Esophagus squamous epithelium (tissue), 5 donors: ENCODE measurements around the gene HLA-DPB1. TPM values are rescaled to one million over a fixed set of nuclear protein-coding genes. Genes with fewer than 3 reads are reported as not detected.

Experiments
- DNase-seq: peaks from one replicate; lab custom pipeline; 2025; lab: John Stamatoyannopoulos, UW
- H3K27ac ChIP-seq, 4 donors: fragments of 200-600 bp; sonication (generic); one replicate each; pipeline ENCODE4 v1.5.1; 2016 to 2019; ENCODE audit warnings: mild to moderate bottlenecking in 1 of 4
- H3K27me3 ChIP-seq, 4 donors: fragments of 200-600 bp; sonication (generic); 1 replicate in 3 of 4; 2 replicates in 1 of 4; pipeline versions ENCODE4 v1.5.1 to v1.6.0; 2017 to 2021; ENCODE audit warnings: antibody characterized with exemption in 1 of 4
- H3K36me3 ChIP-seq, 3 donors: fragments of 200-600 bp; sonication (generic); one replicate each; pipeline ENCODE4 v1.5.1; 2016 to 2019
- H3K4me1 ChIP-seq, 3 donors: fragments of 200-600 bp; sonication (generic); one replicate each; pipeline ENCODE4 v1.5.1; 2017 to 2019
- H3K4me3 ChIP-seq, 4 donors: fragments of 200-600 bp; sonication (generic); 1 replicate in 3 of 4; 2 replicates in 1 of 4; pipeline ENCODE4 v1.5.1; 2016 to 2019; ENCODE audit warnings: mild to moderate bottlenecking in 2 of 4, moderate library complexity in 1 of 4
- H3K9me3 ChIP-seq, 3 donors: fragments of 200-600 bp; sonication (generic); one replicate each; pipeline ENCODE4 v1.5.1; 2016 to 2019
- POLR2A ChIP-seq, 4 donors: fragments of 450-650 bp; IDR thresholded peaks; one replicate each; pipeline ENCODE4 v1.6.1; 2017; ENCODE audit warnings: antibody characterized with exemption in 4 of 4, mild to moderate bottlenecking in 4 of 4, moderate library complexity in 3 of 4
- WGBS, 2 donors: methylation state at CpG; one replicate each; pipeline ENCODE4 v1.1.5; 2018; 5-methylcytosine and 5-hydroxymethylcytosine counted together
- intact Hi-C: fragments of 100-400 bp; cut with DNase I; formaldehyde crosslinking; loops from one replicate; pipeline ENCODE4 v1.15.0; 2022
- total RNA-seq, 4 donors: library from RNA; depleted of rRNA; stranded (reverse); fragments of >200 nt; gene quantifications; one replicate each; pipeline ENCODE4 v1.1.0, GENCODE V29; 2016
- TF ChIP-seq, protein P1 (sequence below), 6 experiments: fragments of 450-650 bp in 4 of 6; fragments of 200-600 bp in 2 of 6; sonication (generic) in 2 of 6; IDR thresholded peaks; one replicate each; pipeline ENCODE4 v1.5.1; 2016 to 2019; ENCODE audit warnings: antibody characterized with exemption in 6 of 6, mild to moderate bottlenecking in 4 of 6, moderate library complexity in 4 of 6
- donor health status: DM: yes; HTN: yes; CAD: no.

HLA-DPB1 gene
- total RNA-seq, 4 donors from 2014 or later = 3.2 to 96.9 (median 45.3) TPM

DNA sequence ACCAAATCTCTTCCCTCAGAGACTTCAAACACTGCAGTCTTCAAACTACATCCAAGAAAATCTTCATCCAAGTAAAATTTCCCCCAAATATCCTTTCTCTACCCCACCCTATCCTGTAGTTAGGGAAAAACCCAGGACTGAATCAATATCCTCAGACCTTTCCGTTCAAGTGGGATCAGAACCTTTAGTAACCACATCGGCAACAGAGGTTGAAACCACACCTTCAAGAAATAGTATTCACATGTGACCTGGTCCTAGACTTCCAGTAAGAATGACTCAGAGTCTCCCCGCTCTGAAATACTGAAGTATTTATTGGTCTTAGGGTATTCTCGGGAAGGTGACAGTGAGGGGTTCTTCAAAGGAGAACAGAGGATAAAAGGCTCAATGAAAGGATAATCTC is 11.1 kb upstream of the HLA-DPB1 start:
- Histone ChIP-seq H3K4me3 (no peak overlapping the region), H3K9me3 (no peaks in the 10 kb centered on the region), H3K36me3 (peaks cover 0 to 21% (median 0%) of the 10 kb centered on the region in 3 donors), H3K4me1 (no peaks in the 10 kb centered on the region), H3K27ac (peak overlapping the region in 2 of 4 donors; percentile 1 to 39), H3K27me3 (no peaks in the 10 kb centered on the region)
- intact Hi-C loops = no loop called here
- no peak for DNase-seq
- WGBS, 2 donors = 62 to 68% methylated on average over 4 of the region's 4 CpGs
- TF ChIP-seq, protein P1, sequence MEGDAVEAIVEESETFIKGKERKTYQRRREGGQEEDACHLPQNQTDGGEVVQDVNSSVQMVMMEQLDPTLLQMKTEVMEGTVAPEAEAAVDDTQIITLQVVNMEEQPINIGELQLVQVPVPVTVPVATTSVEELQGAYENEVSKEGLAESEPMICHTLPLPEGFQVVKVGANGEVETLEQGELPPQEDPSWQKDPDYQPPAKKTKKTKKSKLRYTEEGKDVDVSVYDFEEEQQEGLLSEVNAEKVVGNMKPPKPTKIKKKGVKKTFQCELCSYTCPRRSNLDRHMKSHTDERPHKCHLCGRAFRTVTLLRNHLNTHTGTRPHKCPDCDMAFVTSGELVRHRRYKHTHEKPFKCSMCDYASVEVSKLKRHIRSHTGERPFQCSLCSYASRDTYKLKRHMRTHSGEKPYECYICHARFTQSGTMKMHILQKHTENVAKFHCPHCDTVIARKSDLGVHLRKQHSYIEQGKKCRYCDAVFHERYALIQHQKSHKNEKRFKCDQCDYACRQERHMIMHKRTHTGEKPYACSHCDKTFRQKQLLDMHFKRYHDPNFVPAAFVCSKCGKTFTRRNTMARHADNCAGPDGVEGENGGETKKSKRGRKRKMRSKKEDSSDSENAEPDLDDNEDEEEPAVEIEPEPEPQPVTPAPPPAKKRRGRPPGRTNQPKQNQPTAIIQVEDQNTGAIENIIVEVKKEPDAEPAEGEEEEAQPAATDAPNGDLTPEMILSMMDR (IDR thresholded peaks at IDR 0.05) = no peak
- no peak for TF ChIP-seq POLR2A (IDR thresholded peaks at IDR 0.05)

DNA sequence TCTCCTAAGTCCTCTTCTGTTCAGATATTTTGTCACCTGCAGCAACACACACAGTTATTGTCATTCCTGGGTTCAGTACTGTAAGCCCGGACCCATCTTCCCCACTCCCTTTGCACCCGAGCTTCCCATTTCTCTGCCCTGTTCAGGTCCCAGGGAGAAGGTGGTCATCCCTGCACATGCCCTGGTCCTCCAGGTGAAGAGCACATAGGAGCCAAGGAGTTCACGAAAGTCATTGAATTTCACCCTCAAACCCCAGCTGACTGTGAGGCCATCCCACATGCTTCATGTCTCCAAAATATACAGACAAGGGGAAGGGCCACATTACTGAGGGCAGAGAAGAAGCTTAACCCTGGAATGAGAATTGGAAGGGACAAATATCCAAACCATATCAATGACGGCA is 10.5 kb upstream of the HLA-DPB1 start:
- Histone ChIP-seq H3K4me3 (no peak overlapping the region), H3K4me1 (no peaks in the 10 kb centered on the region), H3K27me3 (no peaks in the 10 kb centered on the region), H3K27ac (peak overlapping the region in 2 of 4 donors; percentile 1 to 39), H3K36me3 (peaks cover 0 to 21% (median 0%) of the 10 kb centered on the region in 3 donors), H3K9me3 (no peaks in the 10 kb centered on the region)
- no peak for DNase-seq
- intact Hi-C loops = no loop called here
- 85 to 90% methylated on average over 4 of the region's 4 CpGs for WGBS, 2 donors
- TF ChIP-seq, protein P1 (IDR thresholded peaks at IDR 0.05) = no peak
- no peak for TF ChIP-seq POLR2A (IDR thresholded peaks at IDR 0.05)

DNA sequence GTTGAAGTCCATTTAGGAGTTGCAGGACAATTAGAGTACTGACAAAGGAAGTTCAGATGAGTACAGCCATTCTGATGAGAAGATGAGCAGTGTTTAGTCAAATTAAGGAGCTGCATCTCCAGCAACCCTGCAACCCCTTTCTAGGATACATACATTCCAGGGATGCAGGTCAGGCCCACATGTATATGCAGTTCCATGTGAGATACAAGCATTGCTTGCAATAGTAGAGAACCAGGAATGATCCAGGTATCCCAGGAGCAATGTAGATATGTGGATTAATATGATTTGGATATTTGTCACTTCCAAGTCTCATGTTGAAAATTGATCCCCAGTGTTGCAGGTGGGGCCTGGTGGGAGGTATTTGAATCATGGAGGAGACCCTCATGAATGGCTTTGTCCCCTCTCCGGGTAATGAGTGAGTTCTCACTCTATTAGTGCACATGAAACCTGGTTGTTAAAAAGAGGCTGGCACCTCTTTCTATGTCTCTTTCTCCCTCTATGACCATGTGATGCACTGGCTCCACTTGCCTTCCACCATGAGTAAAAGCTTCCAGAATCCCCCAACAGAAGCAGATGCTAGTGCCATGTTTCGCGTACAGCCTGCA is 8.8 kb upstream of the HLA-DPB1 start:
- no peaks in the 10 kb centered on the region for H3K9me3 ChIP-seq
- intact Hi-C loops = no loop called here
- peaks cover 0 to 21% (median 0%) of the 10 kb centered on the region in 3 donors for H3K36me3 ChIP-seq
- WGBS, 2 donors = 91 to 97% methylated on average over 3 of the region's 3 CpGs
- TF ChIP-seq, protein P1 (IDR thresholded peaks at IDR 0.05) = no peak
- TF ChIP-seq POLR2A (IDR thresholded peaks at IDR 0.05) = no peak
- no peaks in the 10 kb centered on the region for H3K4me1 ChIP-seq
- DNase-seq = no peak
- no peaks in the 10 kb centered on the region for H3K27me3 ChIP-seq
- H3K4me3 ChIP-seq = no peak overlapping the region
- no peak overlapping the region for H3K27ac ChIP-seq

DNA sequence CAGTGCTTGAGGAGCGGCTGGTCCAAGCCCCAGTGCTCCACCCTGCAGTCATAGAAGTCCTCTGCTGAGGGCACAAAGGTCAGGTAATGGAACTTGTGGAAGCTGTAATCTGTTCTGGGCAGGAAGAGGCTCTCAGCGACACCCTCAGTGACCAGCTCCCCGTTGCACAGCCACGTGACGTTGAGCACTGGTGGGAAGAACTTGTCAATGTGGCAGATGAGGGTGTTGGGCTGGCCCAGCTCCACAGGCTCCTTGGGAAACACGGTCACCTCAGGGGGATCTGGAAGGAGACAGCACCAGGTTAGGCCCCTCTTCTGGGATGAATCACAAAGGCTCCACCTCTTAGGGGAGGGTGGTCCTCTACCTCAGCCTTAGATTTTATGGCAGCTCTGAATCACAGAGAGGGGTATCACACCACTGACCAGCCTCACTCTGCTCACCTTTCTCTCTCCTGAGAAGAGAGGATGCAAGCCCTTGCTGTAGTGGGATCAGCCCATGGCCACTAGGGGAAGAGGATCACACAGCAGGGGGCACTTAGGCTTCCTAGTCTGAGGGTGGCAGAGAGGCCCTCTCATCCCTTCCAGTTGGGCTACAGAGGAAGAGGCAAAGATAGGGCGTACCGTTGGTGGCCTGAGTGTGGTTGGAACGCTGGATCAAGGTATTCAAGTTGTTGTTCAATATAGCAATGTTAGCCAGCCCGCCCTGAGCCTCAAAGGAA is 6.6 kb upstream of the HLA-DPB1 start:
- Histone ChIP-seq H3K36me3 (peaks cover 0 to 21% (median 0%) of the 10 kb centered on the region in 3 donors), H3K4me3 (no peak overlapping the region), H3K9me3 (no peaks in the 10 kb centered on the region), H3K4me1 (no peaks in the 10 kb centered on the region), H3K27ac (no peak overlapping the region), H3K27me3 (no peaks in the 10 kb centered on the region)
- no peak for TF ChIP-seq POLR2A (IDR thresholded peaks at IDR 0.05)
- TF ChIP-seq, protein P1 (IDR thresholded peaks at IDR 0.05) = no peak
- no peak for DNase-seq
- WGBS, 2 donors = 86 to 90% methylated on average over 9 to 10 of the region's 10 CpGs
- intact Hi-C loops = no loop called here

DNA sequence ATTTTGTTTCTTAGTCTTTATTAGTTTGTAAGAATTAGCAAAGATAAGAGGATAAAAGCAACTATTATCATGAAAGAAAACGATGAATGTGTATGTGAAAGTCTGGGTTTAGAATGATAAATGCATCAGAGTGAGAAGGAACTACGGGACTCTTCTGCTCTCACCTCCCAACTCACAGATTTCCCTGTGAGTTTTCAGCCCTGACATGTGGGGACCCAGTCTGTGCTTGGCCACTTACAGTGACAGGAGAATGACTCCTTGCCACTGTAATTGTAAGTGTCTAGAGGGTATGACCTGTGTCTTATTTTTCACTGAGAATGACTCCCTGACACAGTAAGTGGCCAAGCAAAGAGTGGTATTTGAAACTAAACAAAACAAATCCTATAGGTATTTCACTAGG is 4.9 kb upstream of the HLA-DPB1 start:
- TF ChIP-seq, protein P1 (IDR thresholded peaks at IDR 0.05) = no peak
- no peak for TF ChIP-seq POLR2A (IDR thresholded peaks at IDR 0.05)
- Histone ChIP-seq H3K36me3 (peaks cover 0 to 21% (median 0%) of the 10 kb centered on the region in 3 donors), H3K27me3 (no peaks in the 10 kb centered on the region), H3K4me1 (no peaks in the 10 kb centered on the region), H3K9me3 (no peaks in the 10 kb centered on the region), H3K4me3 (peak overlapping the region in 1 of 4 donors; percentile 63), H3K27ac (no peak overlapping the region)
- WGBS, 2 donors = 45 to 58% methylated on average over 2 of the region's 2 CpGs
- intact Hi-C loops = no loop called here
- no peak for DNase-seq
